HL-60 (cell line): ENCODE results near the gene DBF4.
"Not testable (repeated sequence)": the region's sequence is repeated elsewhere in the genome, so short reads cannot be mapped to it uniquely, and the experiment has no call there.

Experiments
- DNase-seq, 2 experiments: peaks; one replicate each; pipeline ENCODE4 v3.0.0-alpha.2; 2010 to 2020; ENCODE audit warnings: low read depth in 1 of 2, low spot score in 1 of 2
- H3K27ac ChIP-seq: fragments of 250-450 bp; sonication (Bioruptor Pico); replicated peaks from 2 replicates; pipeline ENCODE4 v1.5.1; 2020; ENCODE audit warnings: mild to moderate bottlenecking, moderate library complexity
- H3K27me3 ChIP-seq: fragments of 250-450 bp; sonication (Bioruptor Pico); 2 replicates; pipeline ENCODE4 v1.5.1; 2021; ENCODE audit warnings: mild to moderate bottlenecking, moderate library complexity; ENCODE audit not compliant: insufficient read depth, poor library complexity, severe bottlenecking
- H3K4me3 ChIP-seq: replicated peaks from 2 replicates; pipeline ENCODE4 v1.5.1; 2011; ENCODE audit warnings: mild to moderate bottlenecking, control low read depth, low read length; ENCODE audit not compliant: insufficient read depth
- CTCF ChIP-seq: IDR thresholded peaks from one replicate; pipeline ENCODE4 v1.5.1; 2011; ENCODE audit warnings: low read length, control low read depth, inconsistent platforms; ENCODE audit not compliant: insufficient read depth
- GABPA ChIP-seq: IDR thresholded peaks from 2 replicates; pipeline ENCODE4 v1.6.1; 2012; ENCODE audit warnings: low read depth
- POLR2AphosphoS5 ChIP-seq: IDR thresholded peaks from 2 replicates; pipeline ENCODE4 v1.6.1; 2012; ENCODE audit warnings: low read depth
- REST ChIP-seq: IDR thresholded peaks from 2 replicates; pipeline ENCODE4 v1.6.1; 2012; ENCODE audit warnings: low read depth; ENCODE audit not compliant: insufficient replicate concordance
- SPI1 ChIP-seq: IDR thresholded peaks from 2 replicates; pipeline ENCODE4 v1.6.1; 2012; ENCODE audit warnings: low read depth, mild to moderate bottlenecking, borderline replicate concordance

Gene DBF4

GRCh38 chr7:87899255-87899654 lies 23.0 kb downstream of the DBF4 start:
- Histone ChIP-seq H3K27ac (no peak overlapping the region), H3K27me3 (no peaks in the 10 kb centered on the region), H3K4me3 (no peak overlapping the region)
- TF ChIP-seq POLR2AphosphoS5 (no peak), GABPA (no peak), SPI1 (no peak), CTCF (no peak), REST (no peak)
- DNase-seq: no peak

GRCh38 chr7:87907136-87907906 lies 31.0 kb downstream of the DBF4 start:
- not testable (repeated sequence) for H3K27me3 ChIP-seq, H3K4me3 ChIP-seq, DNase-seq, H3K27ac ChIP-seq

- H3K4me3 ChIP-seq, DNase-seq, H3K27me3 ChIP-seq, H3K27ac ChIP-seq: not testable (repeated sequence)
- 0 out of 2 replicates have a peak, but pooled peaks have one; percentile 20 for TF ChIP-seq POLR2AphosphoS5
Measured at GRCh38 chr7:87908814-87909213, 32.5 kb downstream of the DBF4 start.

GRCh38 chr7:87912121-87912520 lies 35.8 kb downstream of the DBF4 start:
- H3K27ac ChIP-seq: no peak overlapping the region
- no peak for TF ChIP-seq POLR2AphosphoS5
- no peaks in the 10 kb centered on the region for H3K27me3 ChIP-seq
- no peak overlapping the region for H3K4me3 ChIP-seq
- DNase-seq: peak; percentile 10 to 50

GRCh38 chr7:87918740-87919139 lies 42.4 kb downstream of the DBF4 start:
- DNase-seq: no peak
- Histone ChIP-seq H3K27me3 (no peaks in the 10 kb centered on the region), H3K4me3 (no peak overlapping the region), H3K27ac (no peak overlapping the region)
- TF ChIP-seq GABPA (no peak), CTCF (no peak), SPI1 (no peak), POLR2AphosphoS5 (no peak), REST (no peak)
